Measurements from ENCODE around the gene DIRAS1.

Gene DIRAS1

GRCh38 chr19:2732883-2733282 is 11.7 kb upstream of the DIRAS1 start:
- no peaks in the 10 kb centered on the region for H3K4me1 ChIP-seq (ENCODE audit: insufficient read depth, poor library complexity, severe bottlenecking)
- H3K4me3 ChIP-seq (ENCODE audit: severe bottlenecking): no peak overlapping the region
- no peak for ATAC-seq (ENCODE audit: low read depth)
- H3K27ac ChIP-seq (ENCODE audit: poor library complexity, severe bottlenecking): no peak overlapping the region
- no peak for DNase-seq (ENCODE audit: low spot score)
- peaks cover 14% of the 10 kb centered on the region for H3K36me3 ChIP-seq (ENCODE audit: low read depth)
- H3K27me3 ChIP-seq (ENCODE audit: insufficient read depth, poor library complexity, severe bottlenecking): no peaks in the 10 kb centered on the region
- H3K9me3 ChIP-seq (ENCODE audit: severe bottlenecking): no peaks in the 10 kb centered on the region
- no peak for TF ChIP-seq CTCF (IDR thresholded peaks at IDR 0.05; ENCODE audit: poor library complexity, severe bottlenecking)

- Histone ChIP-seq H3K9me3 (ENCODE audit: severe bottlenecking) (no peaks in the 10 kb centered on the region), H3K4me3 (ENCODE audit: severe bottlenecking) (no peak overlapping the region), H3K27me3 (ENCODE audit: insufficient read depth, poor library complexity, severe bottlenecking) (no peaks in the 10 kb centered on the region), H3K36me3 (ENCODE audit: low read depth) (peaks cover 14% of the 10 kb centered on the region), H3K4me1 (ENCODE audit: insufficient read depth, poor library complexity, severe bottlenecking) (no peaks in the 10 kb centered on the region), H3K27ac (ENCODE audit: poor library complexity, severe bottlenecking) (no peak overlapping the region)
- TF ChIP-seq CTCF (IDR thresholded peaks at IDR 0.05; ENCODE audit: poor library complexity, severe bottlenecking): no peak
- DNase-seq (ENCODE audit: low spot score): no peak
- ATAC-seq (ENCODE audit: low read depth): no peak
Observed at GRCh38 chr19:2732157-2732725, 11.1 kb upstream of the DIRAS1 start.

DNA sequence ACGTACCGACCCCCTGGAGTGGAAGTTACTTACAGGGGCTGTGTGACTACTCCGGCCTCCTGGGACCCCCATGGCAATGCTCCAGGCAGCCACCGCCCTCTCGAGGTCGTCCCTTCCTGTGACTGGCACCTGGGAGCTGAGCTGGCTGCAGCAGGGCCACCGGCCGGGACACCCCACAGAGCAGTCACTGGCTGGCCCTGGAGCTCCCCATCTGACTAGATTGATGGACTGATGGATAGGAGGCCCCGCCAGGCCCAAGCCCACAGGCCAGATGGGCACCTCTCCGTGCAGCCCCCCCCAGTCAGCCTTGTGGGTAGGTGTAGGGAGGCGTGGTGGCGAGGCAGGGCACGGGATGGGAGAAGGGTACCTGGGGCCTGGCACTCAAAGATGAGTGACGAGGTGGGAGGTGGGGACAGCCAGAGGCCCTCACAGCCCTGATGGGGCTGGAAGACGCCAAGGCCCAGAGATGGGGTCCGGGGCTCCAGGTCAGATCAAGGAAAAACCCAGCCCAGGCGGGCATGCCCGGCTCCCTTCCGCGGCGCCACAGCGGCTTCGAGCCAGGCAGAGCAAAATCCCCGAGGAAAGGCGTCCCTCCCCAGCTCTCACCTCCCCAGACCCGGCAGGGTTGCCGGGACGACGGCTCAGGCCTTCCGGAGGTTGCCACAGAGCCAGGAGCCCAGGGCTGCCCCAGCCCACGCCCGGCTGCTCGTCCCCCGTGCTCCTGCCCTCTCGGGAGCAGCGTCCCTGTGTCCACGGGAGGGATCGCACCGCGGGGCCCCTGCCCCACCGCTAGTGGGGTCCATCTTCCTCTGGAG is 10.2 kb upstream of the DIRAS1 start:
- peaks cover 8% of the 10 kb centered on the region for H3K36me3 ChIP-seq (ENCODE audit: low read depth)
- no peaks in the 10 kb centered on the region for H3K9me3 ChIP-seq (ENCODE audit: severe bottlenecking)
- ATAC-seq (ENCODE audit: low read depth): no peak
- H3K4me3 ChIP-seq (ENCODE audit: severe bottlenecking): no peak overlapping the region
- H3K4me1 ChIP-seq (ENCODE audit: insufficient read depth, poor library complexity, severe bottlenecking): no peaks in the 10 kb centered on the region
- TF ChIP-seq CTCF (IDR thresholded peaks at IDR 0.05; ENCODE audit: poor library complexity, severe bottlenecking): no peak
- no peak for DNase-seq (ENCODE audit: low spot score)
- H3K27ac ChIP-seq (ENCODE audit: poor library complexity, severe bottlenecking): no peak overlapping the region
- H3K27me3 ChIP-seq (ENCODE audit: insufficient read depth, poor library complexity, severe bottlenecking): no peaks in the 10 kb centered on the region

DNA sequence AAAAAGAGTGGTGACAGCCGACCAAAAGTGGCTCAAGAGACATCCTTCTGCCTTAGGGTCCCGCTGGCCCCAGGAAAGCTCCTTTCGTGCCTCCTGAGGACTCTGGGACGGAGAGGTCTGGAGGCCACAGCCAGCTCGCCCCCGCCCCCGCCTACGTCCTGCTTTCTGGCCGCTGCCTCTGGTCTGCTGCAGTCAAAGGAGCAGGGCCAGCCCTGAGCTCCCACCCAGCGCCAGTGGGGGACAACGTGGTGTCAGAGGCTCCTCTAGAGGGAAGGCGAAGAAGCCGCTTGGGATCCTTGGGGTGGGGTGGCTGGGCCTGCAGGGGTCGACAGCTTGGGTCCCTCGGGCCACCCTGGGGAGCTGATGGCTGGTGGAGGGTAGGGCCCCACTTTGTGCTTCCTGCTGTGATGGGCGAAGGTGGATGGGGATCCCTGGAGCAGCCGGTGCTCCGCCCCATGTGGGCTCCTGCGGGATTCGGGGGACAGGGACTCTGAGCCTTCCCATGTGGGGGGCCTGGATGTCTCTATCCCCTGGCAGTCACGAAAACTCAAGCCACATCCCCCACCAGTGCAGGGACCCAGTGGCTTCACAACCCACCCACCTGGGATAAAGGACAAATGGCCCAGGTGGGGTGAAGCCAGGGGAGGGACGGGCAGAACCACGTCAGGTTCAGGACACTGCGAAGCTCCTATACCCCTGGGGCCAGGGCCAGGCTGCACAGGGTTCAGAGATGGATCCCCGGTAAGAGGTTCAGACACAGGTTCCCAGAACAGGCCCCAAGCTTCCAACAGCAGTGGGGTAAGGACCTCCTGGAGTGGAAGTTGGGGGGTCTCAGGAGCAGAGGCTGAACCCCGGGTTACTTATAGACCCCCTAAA is 9.0 kb upstream of the DIRAS1 start:
- no peak for TF ChIP-seq CTCF (IDR thresholded peaks at IDR 0.05; ENCODE audit: poor library complexity, severe bottlenecking)
- no peak overlapping the region for H3K27ac ChIP-seq (ENCODE audit: poor library complexity, severe bottlenecking)
- no peak overlapping the region for H3K4me3 ChIP-seq (ENCODE audit: severe bottlenecking)
- no peaks in the 10 kb centered on the region for H3K36me3 ChIP-seq (ENCODE audit: low read depth)
- no peaks in the 10 kb centered on the region for H3K4me1 ChIP-seq (ENCODE audit: insufficient read depth, poor library complexity, severe bottlenecking)
- ATAC-seq (ENCODE audit: low read depth): no peak
- H3K9me3 ChIP-seq (ENCODE audit: severe bottlenecking): no peaks in the 10 kb centered on the region
- DNase-seq (ENCODE audit: low spot score): no peak
- H3K27me3 ChIP-seq (ENCODE audit: insufficient read depth, poor library complexity, severe bottlenecking): no peaks in the 10 kb centered on the region

All from RWPE2 (cell line).